Stimulated activated CD4-positive, alpha-beta T cell treated with anti-CD3 and anti-CD28 coated beads, Interleukin-2, amount 100 ng/mL, for 24 hours (primary cell): ENCODE data around the gene ANKLE2.
A peak's percentile ranks its signal among the peaks of the same experiment; 100 is the strongest.
"Not testable (repeated sequence)": the region's sequence is repeated elsewhere in the genome, so short reads cannot be mapped to it uniquely, and the experiment has no call there.

ENCODE experiments used
- DNase-seq, 2 donors: peaks; one replicate each; pipeline ENCODE4 v3.0.0-alpha.2; 2020

Gene ANKLE2

GRCh38 chr12:132718644-132719043 is 43.0 kb downstream of the ANKLE2 start:
- no peak for DNase-seq

GRCh38 chr12:132717531-132718387 is 43.9 kb downstream of the ANKLE2 start:
- DNase-seq, result no peak

GRCh38 chr12:132717011-132717410 is 44.6 kb downstream of the ANKLE2 start:
- no peak for DNase-seq

GRCh38 chr12:132716356-132716755 is 45.3 kb downstream of the ANKLE2 start:
- no peak for DNase-seq

- DNase-seq, result no peak
Measured at GRCh38 chr12:132715874-132716273, 45.8 kb downstream of the ANKLE2 start.

GRCh38 chr12:132713123-132713522 is 48.5 kb downstream of the ANKLE2 start:
- no peak for DNase-seq

GRCh38 chr12:132711080-132711843 is 50.4 kb downstream of the ANKLE2 start:
- DNase-seq, result peak; percentile 36 to 44

- DNase-seq, result peak; percentile 87
Measured at GRCh38 chr12:132710405-132711079, 51.1 kb downstream of the ANKLE2 start, which contains the start of gene PGAM5. Gene PGAM5, plus strand, starts transcription at chr12:132710842. Its CDS starts 35 bp downstream, at chr12:132710877.

- DNase-seq, result no peak
Measured at GRCh38 chr12:132710043-132710404, 51.6 kb downstream of the ANKLE2 start.

GRCh38 chr12:132708150-132708549 is 53.5 kb downstream of the ANKLE2 start:
- no peak for DNase-seq

- no peak for DNase-seq
Measured at GRCh38 chr12:132707241-132707640, 54.4 kb downstream of the ANKLE2 start.

GRCh38 chr12:132703641-132704040 is 58.0 kb downstream of the ANKLE2 start:
- DNase-seq, result no peak

- no peak for DNase-seq
Measured at GRCh38 chr12:132702640-132703039, 59.0 kb downstream of the ANKLE2 start.

- no peak for DNase-seq
Measured at GRCh38 chr12:132700212-132700822, 61.3 kb downstream of the ANKLE2 start.

- DNase-seq, result no peak
Measured at GRCh38 chr12:132698341-132698740, 63.3 kb downstream of the ANKLE2 start.

GRCh38 chr12:132695431-132695830 is 66.2 kb downstream of the ANKLE2 start:
- DNase-seq, result no peak

GRCh38 chr12:132694888-132695287 is 66.7 kb downstream of the ANKLE2 start:
- not testable (repeated sequence) for DNase-seq

- DNase-seq, result not testable (repeated sequence)
Measured at GRCh38 chr12:132692030-132692429, 69.6 kb downstream of the ANKLE2 start.

- no peak for DNase-seq
Measured at GRCh38 chr12:132690112-132690511, 71.5 kb downstream of the ANKLE2 start.

- no peak for DNase-seq
Measured at GRCh38 chr12:132689227-132689626, 72.4 kb downstream of the ANKLE2 start.

- DNase-seq, result peak; percentile 96 to 97
Measured at GRCh38 chr12:132687211-132688164, 74.1 kb downstream of the ANKLE2 start, which contains the start of the genes POLE and PXMP2. Gene POLE, minus strand, starts transcription at chr12:132687342. Its CDS starts 27 bp downstream, at chr12:132687315. Gene PXMP2, plus strand, starts transcription at chr12:132687587. Its CDS starts 84 bp downstream, at chr12:132687671.
